B cell (primary cell): ENCODE data around the gene LZTS2.

Source experiments
- EZH2 ChIP-seq: IDR thresholded peaks from 2 replicates; pipeline ENCODE4 v1.6.1; 2012; ENCODE audit warnings: borderline replicate concordance, low read depth, mild to moderate bottlenecking, moderate library complexity, low read length; ENCODE audit not compliant: insufficient read depth, poor library complexity, severe bottlenecking
- TF ChIP-seq, protein P1 (sequence below): fragments of 200-600 bp; IDR thresholded peaks from one replicate; pipeline ENCODE4 v1.8.0; 2022; ENCODE audit warnings: antibody characterized with exemption, mild to moderate bottlenecking

DNA sequence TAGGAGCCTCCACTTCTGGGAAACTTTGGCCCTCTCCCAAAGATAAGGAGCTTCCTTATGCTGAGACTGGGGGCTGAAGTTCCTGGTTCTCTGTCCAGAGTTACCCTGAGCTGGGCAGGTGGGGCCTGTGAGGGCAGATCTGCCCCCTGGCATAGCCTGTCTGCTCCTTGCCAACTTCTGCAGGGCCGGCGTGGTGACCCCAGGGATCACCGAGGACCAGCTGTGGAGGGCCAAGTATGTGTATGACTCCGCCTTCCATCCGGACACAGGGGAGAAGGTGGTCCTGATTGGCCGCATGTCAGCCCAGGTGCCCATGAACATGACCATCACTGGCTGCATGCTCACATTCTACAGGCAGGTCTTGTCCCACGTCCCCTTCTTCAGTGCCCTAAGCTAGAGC is 35.7 kb downstream of the LZTS2 start:
- TF ChIP-seq, protein P1, sequence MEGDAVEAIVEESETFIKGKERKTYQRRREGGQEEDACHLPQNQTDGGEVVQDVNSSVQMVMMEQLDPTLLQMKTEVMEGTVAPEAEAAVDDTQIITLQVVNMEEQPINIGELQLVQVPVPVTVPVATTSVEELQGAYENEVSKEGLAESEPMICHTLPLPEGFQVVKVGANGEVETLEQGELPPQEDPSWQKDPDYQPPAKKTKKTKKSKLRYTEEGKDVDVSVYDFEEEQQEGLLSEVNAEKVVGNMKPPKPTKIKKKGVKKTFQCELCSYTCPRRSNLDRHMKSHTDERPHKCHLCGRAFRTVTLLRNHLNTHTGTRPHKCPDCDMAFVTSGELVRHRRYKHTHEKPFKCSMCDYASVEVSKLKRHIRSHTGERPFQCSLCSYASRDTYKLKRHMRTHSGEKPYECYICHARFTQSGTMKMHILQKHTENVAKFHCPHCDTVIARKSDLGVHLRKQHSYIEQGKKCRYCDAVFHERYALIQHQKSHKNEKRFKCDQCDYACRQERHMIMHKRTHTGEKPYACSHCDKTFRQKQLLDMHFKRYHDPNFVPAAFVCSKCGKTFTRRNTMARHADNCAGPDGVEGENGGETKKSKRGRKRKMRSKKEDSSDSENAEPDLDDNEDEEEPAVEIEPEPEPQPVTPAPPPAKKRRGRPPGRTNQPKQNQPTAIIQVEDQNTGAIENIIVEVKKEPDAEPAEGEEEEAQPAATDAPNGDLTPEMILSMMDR, result no peak
- TF ChIP-seq EZH2, result no peak
